GM21515 (cell line): Measurements from ENCODE around the gene TMEM60.
"Not testable (repeated sequence)": the region's sequence is repeated elsewhere in the genome, so short reads cannot be mapped to it uniquely, and the experiment has no call there.

Experiments
- ATAC-seq: cut with Tn5 transposase; IDR thresholded peaks from one replicate; pipeline ENCODE4 v1.9.1; 2021; ENCODE audit not compliant: unreplicated experiment

The TMEM60 gene

GRCh38 chr7:77812290-77812685, 14.1 kb upstream of the TMEM60 start:
- no peak for ATAC-seq

- no peak for ATAC-seq
These were observed 13.5 kb upstream of the TMEM60 start for GRCh38 chr7:77811516-77812289.

GRCh38 chr7:77808517-77808916, 10.3 kb upstream of the TMEM60 start:
- ATAC-seq: no peak

GRCh38 chr7:77806425-77806824, 8.2 kb upstream of the TMEM60 start:
- no peak for ATAC-seq

GRCh38 chr7:77802557-77803405, 4.5 kb upstream of the TMEM60 start:
- no peak for ATAC-seq

- no peak for ATAC-seq
These were observed 2.5 kb upstream of the TMEM60 start for GRCh38 chr7:77800730-77801129.

- no peak for ATAC-seq
These were observed 1.9 kb upstream of the TMEM60 start for GRCh38 chr7:77800158-77800557.

- peak; percentile 7 for ATAC-seq
These were observed 1.1 kb upstream of the TMEM60 start for GRCh38 chr7:77799078-77799964.

- ATAC-seq: peak; percentile 28
These were observed 370 bp downstream of the TMEM60 start for GRCh38 chr7:77797734-77798393.

GRCh38 chr7:77796960-77797359, 1.3 kb downstream of the TMEM60 start:
- ATAC-seq: no peak

- ATAC-seq: no peak
These were observed 2.1 kb downstream of the TMEM60 start for GRCh38 chr7:77796109-77796508.

GRCh38 chr7:77794000-77794399, 4.2 kb downstream of the TMEM60 start:
- no peak for ATAC-seq

GRCh38 chr7:77791956-77792355, 6.3 kb downstream of the TMEM60 start:
- ATAC-seq: no peak

- no peak for ATAC-seq
These were observed 6.9 kb downstream of the TMEM60 start for GRCh38 chr7:77791336-77791735.

GRCh38 chr7:77788327-77788902, 9.8 kb downstream of the TMEM60 start:
- no peak for ATAC-seq

- no peak for ATAC-seq
These were observed 11.5 kb downstream of the TMEM60 start for GRCh38 chr7:77786741-77787140.

- no peak for ATAC-seq
These were observed 12.2 kb downstream of the TMEM60 start for GRCh38 chr7:77786018-77786417.

- ATAC-seq: not testable (repeated sequence)
These were observed 13.8 kb downstream of the TMEM60 start for GRCh38 chr7:77784426-77784825.

- no peak for ATAC-seq
These were observed 14.7 kb downstream of the TMEM60 start for GRCh38 chr7:77783545-77783944.

- no peak for ATAC-seq
These were observed 15.1 kb downstream of the TMEM60 start for GRCh38 chr7:77783111-77783510.
